ENCODE measurements around the gene HIGD1C.
"Not testable (repeated sequence)": the region's sequence is repeated elsewhere in the genome, so short reads cannot be mapped to it uniquely, and the experiment has no call there.

Gene HIGD1C

GRCh38 chr12:50986966-50987737, 34.8 kb downstream of the HIGD1C start:
- peak; percentile 17 for DNase-seq

GRCh38 chr12:50988051-50988450, 35.7 kb downstream of the HIGD1C start:
- DNase-seq = no peak

GRCh38 chr12:50988871-50989270, 36.5 kb downstream of the HIGD1C start:
- DNase-seq = no peak

- no peak for DNase-seq
These were observed 37.9 kb downstream of the HIGD1C start for GRCh38 chr12:50990147-50990727.

- no peak for DNase-seq
These were observed 38.4 kb downstream of the HIGD1C start for GRCh38 chr12:50990791-50991190.

- DNase-seq = no peak
These were observed 38.9 kb downstream of the HIGD1C start for GRCh38 chr12:50991291-50991690.

- DNase-seq = no peak
These were observed 40.5 kb downstream of the HIGD1C start for GRCh38 chr12:50992819-50993218.

- DNase-seq = no peak
These were observed 46.7 kb downstream of the HIGD1C start for GRCh38 chr12:50999093-50999492.

GRCh38 chr12:51000245-51000644, 47.9 kb downstream of the HIGD1C start:
- peak; percentile 19 for DNase-seq

- no peak for DNase-seq
These were observed 49.5 kb downstream of the HIGD1C start for GRCh38 chr12:51001799-51002198.

- no peak for DNase-seq
These were observed 52.2 kb downstream of the HIGD1C start for GRCh38 chr12:51004504-51004903.

GRCh38 chr12:51005030-51005429, 52.7 kb downstream of the HIGD1C start:
- no peak for DNase-seq

- no peak for DNase-seq
These were observed 53.3 kb downstream of the HIGD1C start for GRCh38 chr12:51005671-51006070.

GRCh38 chr12:51008329-51009055, 56.1 kb downstream of the HIGD1C start:
- no peak for DNase-seq

- DNase-seq = peak; percentile 59
These were observed 56.7 kb downstream of the HIGD1C start for GRCh38 chr12:51009056-51009440.

- no peak for DNase-seq
These were observed 59.6 kb downstream of the HIGD1C start for GRCh38 chr12:51011955-51012354.

- DNase-seq = no peak
These were observed 60.4 kb downstream of the HIGD1C start for GRCh38 chr12:51012570-51013236.

GRCh38 chr12:51013441-51013840, 61.1 kb downstream of the HIGD1C start:
- DNase-seq = no peak

- DNase-seq = not testable (repeated sequence)
These were observed 62.1 kb downstream of the HIGD1C start for GRCh38 chr12:51014467-51014866.

- no peak for DNase-seq
These were observed 65.1 kb downstream of the HIGD1C start for GRCh38 chr12:51017452-51017851.

- no peak for DNase-seq
These were observed 66.6 kb downstream of the HIGD1C start for GRCh38 chr12:51018956-51019355.

GRCh38 chr12:51019927-51020326, 67.6 kb downstream of the HIGD1C start:
- DNase-seq = no peak

All from stimulated activated CD4-positive, alpha-beta T cell treated with anti-CD3 and anti-CD28 coated beads, Interleukin-15, amount 100 ng/mL, for 24 hours (primary cell).